ENCODE data around the gene OVOL1.

OVOL1 gene

DNA sequence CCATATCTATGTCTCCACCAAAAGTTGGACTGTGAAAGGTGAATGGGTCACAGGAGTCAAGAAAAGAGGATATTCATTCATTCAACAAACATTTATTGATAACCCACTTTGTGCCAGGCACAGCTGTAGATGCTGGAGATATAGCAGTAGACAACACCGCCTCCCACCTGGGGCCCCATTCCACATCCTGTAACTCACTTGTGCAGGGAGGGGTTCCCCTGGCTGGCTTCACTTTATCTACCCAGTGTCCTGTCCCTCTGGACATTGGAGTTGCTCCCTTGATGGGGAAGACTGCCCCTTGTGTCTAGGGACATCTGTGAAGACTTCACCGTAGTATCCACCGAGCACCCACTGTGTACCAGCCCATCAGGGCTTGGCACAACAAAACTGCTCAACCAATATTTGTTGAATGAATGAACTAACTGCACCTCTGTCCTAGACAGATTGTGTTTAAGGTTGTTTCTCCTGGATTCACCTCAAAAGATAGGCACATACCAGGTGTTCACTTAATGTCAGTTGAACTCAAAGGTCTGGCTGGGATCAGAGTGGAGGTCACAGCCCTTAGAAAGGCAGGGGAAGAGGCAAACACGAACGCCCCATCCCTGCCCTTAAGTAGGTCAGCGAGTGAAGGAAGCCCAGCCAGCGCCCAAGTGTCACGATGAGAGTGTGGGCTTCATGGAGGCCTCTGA, 1.4 kb upstream of the OVOL1 start:
- H2AFZ ChIP-seq (ENCODE audit: low read depth, low read length) = no peak overlapping the region
- no peak overlapping the region for H3K27ac ChIP-seq (ENCODE audit: low read length)
- H3K27me3 ChIP-seq (ENCODE audit: low read depth, low read length) = no peaks in the 10 kb centered on the region
- H3K79me2 ChIP-seq (ENCODE audit: low read length) = peaks cover 1% of the 10 kb centered on the region; the same call in 1 of the 2 replicates
- TF ChIP-seq EZH2phosphoT487 (IDR thresholded peaks at IDR 0.05; ENCODE audit: low read depth) (no peak), CTCF (IDR thresholded peaks at IDR 0.05; ENCODE audit: low read depth, low read length) (no peak)
- no peak overlapping the region for H3K9ac ChIP-seq (ENCODE audit: low read length)
- H3K4me1 ChIP-seq (ENCODE audit: low read length) = peaks cover 19% of the 10 kb centered on the region
- no peaks in the 10 kb centered on the region for H4K20me1 ChIP-seq (ENCODE audit: insufficient read depth, low read length)
- H3K9me3 ChIP-seq (ENCODE audit: insufficient read depth, low read length) = no peaks in the 10 kb centered on the region
- no peak overlapping the region for H3K4me2 ChIP-seq (ENCODE audit: low read length)
- no peak overlapping the region for H3K4me3 ChIP-seq (ENCODE audit: low read length)
- no peaks in the 10 kb centered on the region for H3K36me3 ChIP-seq (replicated peaks; ENCODE audit: low read depth, low read length)

GRCh38 chr11:65786008-65786785, 666 bp upstream of the OVOL1 start:
- no peaks in the 10 kb centered on the region for H3K36me3 ChIP-seq (replicated peaks; ENCODE audit: low read depth, low read length)
- peaks cover 21% of the 10 kb centered on the region for H3K4me1 ChIP-seq (ENCODE audit: low read length)
- H3K4me2 ChIP-seq (ENCODE audit: low read length) = no peak overlapping the region
- H3K9ac ChIP-seq (ENCODE audit: low read length) = no peak overlapping the region
- H3K27me3 ChIP-seq (ENCODE audit: low read depth, low read length) = no peaks in the 10 kb centered on the region
- H3K27ac ChIP-seq (ENCODE audit: low read length) = no peak overlapping the region
- H3K9me3 ChIP-seq (ENCODE audit: insufficient read depth, low read length) = no peaks in the 10 kb centered on the region
- no peak overlapping the region for H2AFZ ChIP-seq (ENCODE audit: low read depth, low read length)
- no peak overlapping the region for H3K4me3 ChIP-seq (ENCODE audit: low read length)
- no peaks in the 10 kb centered on the region for H4K20me1 ChIP-seq (ENCODE audit: insufficient read depth, low read length)
- no peak for TF ChIP-seq EZH2phosphoT487 (IDR thresholded peaks at IDR 0.05; ENCODE audit: low read depth)
- no peaks in the 10 kb centered on the region for H3K79me2 ChIP-seq (ENCODE audit: low read length)

DNA sequence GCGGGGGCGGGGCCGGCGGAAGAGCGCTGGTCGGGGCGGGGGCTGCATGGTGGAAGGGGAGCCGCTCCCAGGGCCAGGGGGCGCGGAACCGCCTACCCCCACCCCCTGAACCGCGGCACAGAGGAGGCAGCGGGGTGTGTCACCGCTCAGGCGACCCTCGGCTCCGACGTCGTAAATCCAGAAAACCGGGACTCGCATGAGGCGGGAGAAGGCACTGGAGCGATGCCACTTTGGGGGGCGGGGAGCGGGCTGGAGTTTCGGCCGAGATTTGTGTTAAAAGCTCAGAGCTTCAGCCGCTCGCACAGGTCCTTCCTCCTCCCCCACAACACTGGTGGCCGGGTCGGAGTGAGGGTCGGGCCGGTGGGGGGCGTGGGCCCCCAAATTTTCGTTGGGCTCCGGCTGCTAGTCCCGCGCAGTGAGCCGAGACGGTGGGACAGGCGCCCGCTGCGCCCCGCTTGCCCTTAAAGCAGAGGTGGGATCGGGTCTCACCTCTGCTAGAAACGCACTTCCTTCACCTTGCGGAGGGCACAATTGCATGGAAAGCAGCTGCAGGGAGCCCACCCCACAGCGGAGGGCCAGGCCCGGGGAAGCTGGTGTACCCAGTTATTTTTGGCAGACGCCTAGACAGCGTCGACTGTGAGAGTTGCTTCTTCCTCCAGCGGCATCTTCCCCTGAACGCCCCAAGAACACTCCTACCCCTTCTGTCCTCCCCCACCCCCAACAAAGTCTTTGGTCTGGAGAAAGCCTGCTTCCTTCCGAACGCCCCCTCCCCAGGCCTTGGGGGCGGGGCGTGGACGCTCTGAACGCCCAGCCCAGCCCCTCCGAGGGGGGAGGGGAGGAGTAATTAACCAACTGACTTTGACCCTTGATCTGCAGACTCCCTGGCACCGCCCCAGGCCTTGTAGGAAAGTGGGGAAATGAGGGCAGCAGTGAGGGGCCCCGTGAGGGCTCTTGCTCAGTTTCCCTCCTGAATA, 1.1 kb downstream of the OVOL1 start:
- H3K27me3 ChIP-seq (ENCODE audit: low read depth, low read length) = no peaks in the 10 kb centered on the region
- TF ChIP-seq CTCF (IDR thresholded peaks at IDR 0.05; ENCODE audit: low read depth, low read length) = no peak
- TF ChIP-seq EZH2phosphoT487 (IDR thresholded peaks at IDR 0.05; ENCODE audit: low read depth) = no peak

DNA sequence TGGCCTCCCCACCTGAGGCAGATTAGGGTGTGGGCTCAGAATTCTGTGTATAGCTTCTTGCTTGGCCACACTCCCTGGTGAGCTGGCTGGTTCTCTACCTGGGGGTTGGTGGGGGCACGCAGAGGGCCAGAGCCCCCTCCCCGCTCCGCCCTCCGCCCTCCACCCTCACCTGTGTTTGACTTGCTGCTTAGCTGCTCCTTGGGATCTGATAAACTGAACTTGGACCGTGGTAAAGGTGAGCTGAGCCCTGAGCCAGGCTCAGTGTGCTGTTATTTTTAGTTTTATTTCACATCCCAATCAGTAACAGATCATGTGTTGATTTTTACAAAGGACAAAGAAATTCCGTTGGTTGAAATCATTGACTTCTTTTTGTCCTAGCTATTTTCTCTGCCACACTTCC, 2.0 kb downstream of the OVOL1 start:
- Histone ChIP-seq H3K27ac (ENCODE audit: low read length) (no peak overlapping the region), H3K27me3 (ENCODE audit: low read depth, low read length) (no peaks in the 10 kb centered on the region), H4K20me1 (ENCODE audit: insufficient read depth, low read length) (no peaks in the 10 kb centered on the region), H2AFZ (ENCODE audit: low read depth, low read length) (no peak overlapping the region), H3K79me2 (ENCODE audit: low read length) (no peaks in the 10 kb centered on the region), H3K4me2 (ENCODE audit: low read length) (no peak overlapping the region), H3K36me3 (replicated peaks; ENCODE audit: low read depth, low read length) (no peaks in the 10 kb centered on the region), H3K4me3 (ENCODE audit: low read length) (no peak overlapping the region), H3K9me3 (ENCODE audit: insufficient read depth, low read length) (no peaks in the 10 kb centered on the region), H3K9ac (ENCODE audit: low read length) (no peak overlapping the region), H3K4me1 (ENCODE audit: low read length) (peaks cover 12% of the 10 kb centered on the region)
- no peak for TF ChIP-seq CTCF (IDR thresholded peaks at IDR 0.05; ENCODE audit: low read depth, low read length)
- TF ChIP-seq EZH2phosphoT487 (IDR thresholded peaks at IDR 0.05; ENCODE audit: low read depth) = no peak

More for the DNA sequence above, 1.1 kb downstream of the OVOL1 start:
- no peak overlapping the region for H3K9ac ChIP-seq (ENCODE audit: low read length)
- no peak overlapping the region for H3K4me2 ChIP-seq (ENCODE audit: low read length)
- no peaks in the 10 kb centered on the region for H4K20me1 ChIP-seq (ENCODE audit: insufficient read depth, low read length)
- H3K9me3 ChIP-seq (ENCODE audit: insufficient read depth, low read length) = no peaks in the 10 kb centered on the region
- no peak overlapping the region for H3K27ac ChIP-seq (ENCODE audit: low read length)
- H3K79me2 ChIP-seq (ENCODE audit: low read length) = no peaks in the 10 kb centered on the region
- peaks cover 16% of the 10 kb centered on the region for H3K4me1 ChIP-seq (ENCODE audit: low read length)
- H2AFZ ChIP-seq (ENCODE audit: low read depth, low read length) = no peak overlapping the region
- no peak overlapping the region for H3K4me3 ChIP-seq (ENCODE audit: low read length)
- no peaks in the 10 kb centered on the region for H3K36me3 ChIP-seq (replicated peaks; ENCODE audit: low read depth, low read length)
